ENCODE data around the gene RSPRY1.
A peak's percentile ranks its signal among the peaks of the same experiment; 100 is the strongest.

RSPRY1 gene

GRCh38 chr16:57185945-57186871 lies at the start of gene RSPRY1, which contains the start of gene PSME3IP1:
Gene RSPRY1 (plus strand): TSS chr16:57186329. CDS start chr16:57204659, 18,330 bp downstream.
Gene PSME3IP1 (minus strand): TSS chr16:57186039. CDS start chr16:57173854, 12,185 bp downstream.
- H3K36me3 Mint-ChIP-seq, result peaks cover 35% of the 10 kb centered on the region
- peak within 1 kb of the TSS; percentile 99 for H3K4me3 Mint-ChIP-seq
- peak within 1 kb of the TSS; percentile 99 for H3K27ac Mint-ChIP-seq
- peak; percentile 98 to 100 for DNase-seq (ENCODE audit: low spot score in 2 of 2)
- H3K9me3 Mint-ChIP-seq, result no peaks in the 10 kb centered on the region
- ATAC-seq, result peak; percentile 95
- peaks cover 42% of the 10 kb centered on the region for H3K4me1 Mint-ChIP-seq

- no peak for ATAC-seq
- no peaks in the 10 kb centered on the region for H3K36me3 Mint-ChIP-seq
- no peak overlapping the region for H3K4me3 Mint-ChIP-seq
- peaks cover 80% of the 10 kb centered on the region for H3K4me1 Mint-ChIP-seq
- DNase-seq (ENCODE audit: low spot score in 2 of 2), result no peak
- peak overlapping the region; percentile 86 for H3K27ac Mint-ChIP-seq
- H3K9me3 Mint-ChIP-seq, result no peaks in the 10 kb centered on the region
Measured at GRCh38 chr16:57137043-57137442, 49.1 kb upstream of the RSPRY1 start.

DNA sequence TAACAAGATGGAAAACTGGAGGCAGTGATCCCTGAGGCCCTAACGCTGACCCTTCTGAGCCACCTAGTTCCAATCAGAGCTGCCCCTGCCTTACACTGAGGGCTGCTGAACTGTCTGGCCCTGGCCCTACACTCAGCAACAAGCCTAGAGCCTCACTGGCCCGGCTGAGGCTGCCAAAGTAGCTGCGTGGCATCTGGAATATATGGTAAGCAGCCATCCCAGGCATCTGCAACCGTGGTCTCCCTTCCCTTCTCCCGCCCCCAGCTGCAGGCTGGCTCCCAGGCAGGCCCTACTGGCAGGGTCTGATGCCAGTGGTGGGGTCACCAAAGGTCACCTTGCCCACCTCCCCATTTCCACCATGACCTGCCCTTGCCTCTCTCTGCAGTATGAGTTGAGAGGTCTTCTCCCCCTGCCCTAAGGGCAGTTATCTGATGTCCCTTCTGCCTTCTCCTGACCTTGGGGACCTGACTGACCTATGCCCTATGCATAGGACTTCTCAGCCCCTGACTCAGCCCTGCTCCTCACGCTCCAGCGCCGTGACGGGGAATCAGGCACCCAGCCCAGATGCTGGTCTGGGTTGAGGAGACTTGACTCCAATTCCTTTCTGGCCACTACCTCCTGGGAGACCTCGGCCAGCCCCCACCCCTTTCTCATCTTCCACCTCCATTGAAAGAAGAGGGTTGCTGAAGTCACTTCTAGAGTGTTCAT lies 48.4 kb upstream of the RSPRY1 start:
- ATAC-seq, result no peak
- Mint-ChIP-seq H3K27ac (peak overlapping the region; percentile 86), H3K4me1 (peaks cover 80% of the 10 kb centered on the region), H3K4me3 (no peak overlapping the region), H3K9me3 (no peaks in the 10 kb centered on the region), H3K36me3 (no peaks in the 10 kb centered on the region)
- no peak for DNase-seq (ENCODE audit: low spot score in 2 of 2)

DNA sequence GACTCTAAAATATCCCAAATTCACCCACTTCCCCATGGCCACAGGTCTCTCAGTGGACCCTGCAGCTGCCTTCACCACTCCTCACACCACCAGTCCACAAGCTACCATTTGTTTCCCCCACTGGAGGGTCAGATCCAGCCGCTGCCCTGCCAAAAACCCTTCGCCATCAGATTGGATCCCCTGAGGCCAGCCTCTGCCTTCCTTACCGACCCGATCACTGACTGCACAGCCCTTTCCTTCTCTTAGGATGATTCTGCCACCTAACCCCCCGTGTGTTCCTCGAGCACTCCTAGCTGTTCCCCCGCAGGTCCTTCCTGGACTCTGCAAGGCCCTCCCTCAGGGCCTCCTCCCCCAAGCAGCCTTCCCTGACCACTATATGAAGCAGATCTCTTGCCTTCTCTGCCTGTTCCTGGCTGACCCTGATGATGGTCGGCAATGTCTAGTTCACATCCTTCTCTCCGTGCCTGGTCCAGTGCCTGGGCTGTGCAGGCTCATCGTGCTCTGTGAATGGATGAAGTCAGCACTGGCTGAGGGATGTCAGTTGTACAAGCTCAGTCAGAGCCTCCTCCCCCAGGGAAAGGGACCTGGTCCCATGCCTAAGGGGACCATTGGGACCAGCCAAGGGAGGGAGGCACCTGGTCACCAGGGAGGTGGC lies 47.7 kb upstream of the RSPRY1 start:
- peaks cover 73% of the 10 kb centered on the region for H3K4me1 Mint-ChIP-seq
- H3K4me3 Mint-ChIP-seq, result no peak overlapping the region
- ATAC-seq (no peak), DNase-seq (ENCODE audit: low spot score in 2 of 2) (no peak)
- H3K9me3 Mint-ChIP-seq, result no peaks in the 10 kb centered on the region
- no peaks in the 10 kb centered on the region for H3K36me3 Mint-ChIP-seq
- peak overlapping the region; percentile 86 for H3K27ac Mint-ChIP-seq

- H3K27ac Mint-ChIP-seq, result peak overlapping the region; percentile 57
- H3K4me3 Mint-ChIP-seq, result no peak overlapping the region
- no peaks in the 10 kb centered on the region for H3K9me3 Mint-ChIP-seq
- H3K4me1 Mint-ChIP-seq, result peaks cover 54% of the 10 kb centered on the region
- no peaks in the 10 kb centered on the region for H3K36me3 Mint-ChIP-seq
- ATAC-seq, result no peak
- DNase-seq (ENCODE audit: low spot score in 2 of 2), result no peak
Measured at GRCh38 chr16:57140931-57141668, 45.0 kb upstream of the RSPRY1 start.

- no peaks in the 10 kb centered on the region for H3K9me3 Mint-ChIP-seq
- no peaks in the 10 kb centered on the region for H3K36me3 Mint-ChIP-seq
- DNase-seq (ENCODE audit: low spot score in 2 of 2), result no peak
- peak; percentile 63 for ATAC-seq
- H3K4me3 Mint-ChIP-seq, result no peak overlapping the region
- peaks cover 50% of the 10 kb centered on the region for H3K4me1 Mint-ChIP-seq
- H3K27ac Mint-ChIP-seq, result peak overlapping the region; percentile 57
Measured at GRCh38 chr16:57141822-57142631, 44.1 kb upstream of the RSPRY1 start.

DNA sequence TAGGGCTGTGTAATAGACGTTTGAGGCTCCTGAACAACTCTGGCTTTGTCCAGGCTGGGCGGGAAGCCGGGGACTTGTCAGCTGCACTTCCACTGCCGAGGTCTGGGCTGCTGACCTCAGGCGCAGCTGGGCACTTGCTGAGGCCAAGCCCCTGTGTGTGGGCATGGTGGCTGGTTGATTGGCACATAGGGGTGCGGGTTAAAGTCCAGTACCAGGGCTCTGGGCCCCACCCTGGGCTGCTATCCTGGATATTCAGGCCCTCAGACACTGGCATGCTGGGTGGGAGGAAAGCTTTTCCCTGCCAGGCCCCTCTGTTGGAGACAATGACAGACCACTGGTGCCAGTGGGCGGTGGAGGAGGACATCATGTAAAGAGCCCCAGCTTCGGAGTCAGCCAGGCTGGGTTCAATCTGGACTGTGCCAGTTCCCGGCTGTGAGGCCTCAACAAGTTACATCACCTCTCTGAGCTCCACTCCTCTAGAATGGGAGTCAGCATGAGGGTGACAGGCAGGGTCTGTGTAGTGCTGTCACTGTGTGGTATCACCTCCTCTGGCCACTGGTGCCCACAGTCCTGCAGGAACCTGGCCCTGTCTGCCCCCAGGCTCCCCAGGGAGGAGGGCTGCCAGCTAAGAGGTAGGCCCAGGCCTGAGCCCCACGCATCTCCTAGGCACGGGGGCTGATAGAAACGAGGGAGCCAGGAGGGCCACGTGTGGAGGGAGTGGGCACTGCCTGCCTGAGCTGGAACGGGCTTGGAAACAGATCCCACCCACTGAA lies 42.8 kb upstream of the RSPRY1 start:
- no peak overlapping the region for H3K27ac Mint-ChIP-seq
- no peaks in the 10 kb centered on the region for H3K36me3 Mint-ChIP-seq
- ATAC-seq (no peak), DNase-seq (ENCODE audit: low spot score in 2 of 2) (no peak)
- peaks cover 48% of the 10 kb centered on the region for H3K4me1 Mint-ChIP-seq
- no peaks in the 10 kb centered on the region for H3K9me3 Mint-ChIP-seq
- no peak overlapping the region for H3K4me3 Mint-ChIP-seq

DNA sequence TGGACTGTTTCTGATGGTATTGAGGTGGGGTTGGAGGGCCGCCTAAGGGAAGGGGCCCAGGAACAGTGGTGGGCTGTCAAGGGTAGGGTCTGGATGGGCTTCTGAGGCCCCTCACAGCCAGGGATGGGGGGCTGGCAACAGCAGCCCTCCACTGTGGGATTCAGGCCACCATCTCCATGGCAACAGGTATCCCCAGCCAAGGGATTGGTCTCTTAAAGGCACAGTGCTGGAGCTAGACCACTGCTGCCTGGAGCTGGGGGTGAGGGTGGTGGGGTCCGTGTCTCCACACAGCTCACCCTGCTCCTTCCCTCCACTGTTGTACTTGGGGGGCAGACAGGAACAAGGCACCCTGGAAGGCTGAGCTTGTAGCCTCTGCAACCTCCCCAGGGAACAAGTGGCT lies 42.1 kb upstream of the RSPRY1 start:
- Mint-ChIP-seq H3K4me3 (no peak overlapping the region), H3K9me3 (no peaks in the 10 kb centered on the region), H3K36me3 (no peaks in the 10 kb centered on the region), H3K27ac (no peak overlapping the region), H3K4me1 (peaks cover 41% of the 10 kb centered on the region)
- DNase-seq (ENCODE audit: low spot score in 2 of 2) (no peak), ATAC-seq (no peak)

DNA sequence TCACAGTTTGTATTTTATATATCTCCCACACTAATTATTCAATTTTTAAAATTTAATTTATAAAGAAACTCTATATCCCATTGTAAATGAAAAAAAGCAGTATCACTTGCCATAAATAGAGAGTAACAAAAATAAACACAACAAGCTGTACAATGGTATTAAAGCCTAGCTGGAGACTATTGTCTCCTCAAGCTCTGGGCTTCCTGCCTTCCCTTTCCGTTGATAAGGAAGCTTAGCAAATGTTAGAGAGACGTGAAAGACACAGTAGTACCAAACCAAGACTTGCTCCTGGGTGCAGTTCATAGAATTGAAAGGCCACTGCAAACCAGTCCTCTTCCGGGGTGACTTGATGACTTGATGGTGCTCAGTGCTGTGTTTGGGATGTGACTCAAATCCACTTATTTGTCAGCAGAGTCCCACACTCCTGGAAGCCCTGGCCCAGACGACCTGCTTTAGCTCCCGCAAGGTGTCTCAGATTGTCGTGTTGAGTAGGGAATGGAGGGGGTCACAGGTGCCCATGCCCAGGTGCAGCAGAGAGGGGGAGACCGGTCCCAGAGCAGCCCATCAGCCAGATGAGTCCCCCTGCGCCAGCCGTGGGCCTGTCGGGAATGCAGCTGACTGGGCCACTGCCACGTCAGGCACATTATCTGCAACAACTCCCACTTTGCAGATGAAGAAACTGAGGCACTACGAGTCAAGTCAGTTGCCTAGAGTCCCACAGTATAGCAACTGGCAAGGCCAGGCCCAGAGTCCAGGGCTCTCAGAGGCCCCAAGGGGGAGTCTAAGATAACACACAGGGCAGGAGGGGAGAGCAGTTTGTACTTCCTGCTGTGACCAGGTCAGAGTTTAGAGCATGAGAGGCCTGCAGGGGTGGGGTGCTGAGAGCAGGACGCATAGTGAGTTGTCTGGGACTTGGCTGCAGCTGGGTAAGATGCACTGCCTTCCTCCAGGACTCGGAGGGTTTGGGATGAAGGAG lies 40.8 kb upstream of the RSPRY1 start:
- H3K9me3 Mint-ChIP-seq, result no peaks in the 10 kb centered on the region
- H3K4me3 Mint-ChIP-seq, result no peak overlapping the region
- ATAC-seq, result no peak
- no peaks in the 10 kb centered on the region for H3K36me3 Mint-ChIP-seq
- H3K27ac Mint-ChIP-seq, result no peak overlapping the region
- peaks cover 34% of the 10 kb centered on the region for H3K4me1 Mint-ChIP-seq
- no peak for DNase-seq (ENCODE audit: low spot score in 2 of 2)

- Mint-ChIP-seq H3K36me3 (no peaks in the 10 kb centered on the region), H3K27ac (no peak overlapping the region), H3K4me3 (no peak overlapping the region), H3K9me3 (no peaks in the 10 kb centered on the region), H3K4me1 (peaks cover 28% of the 10 kb centered on the region)
- no peak for ATAC-seq
- no peak for DNase-seq (ENCODE audit: low spot score in 2 of 2)
Measured at GRCh38 chr16:57146040-57146647, 40.0 kb upstream of the RSPRY1 start.

DNA sequence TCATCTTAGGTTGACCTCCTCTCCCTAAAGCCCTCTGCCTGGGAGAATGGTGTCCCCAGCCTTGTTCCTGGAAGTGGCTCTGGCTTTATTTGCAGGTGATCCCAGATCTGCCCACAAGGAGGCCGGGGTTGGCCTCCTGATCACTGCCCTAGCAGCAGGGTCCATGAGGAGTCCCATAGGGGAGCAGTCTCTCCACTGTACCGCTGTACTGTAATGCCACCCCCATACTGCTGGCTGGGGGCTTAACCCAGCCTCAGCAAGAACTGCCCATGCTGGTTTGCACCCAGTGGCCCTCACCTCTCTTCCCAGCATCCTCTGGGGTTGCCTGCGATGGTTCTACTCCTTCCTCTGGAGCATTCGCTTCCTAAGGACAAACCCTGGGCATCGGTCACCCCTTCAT lies 39.4 kb upstream of the RSPRY1 start:
- Mint-ChIP-seq H3K9me3 (no peaks in the 10 kb centered on the region), H3K27ac (no peak overlapping the region), H3K36me3 (no peaks in the 10 kb centered on the region), H3K4me1 (peaks cover 23% of the 10 kb centered on the region), H3K4me3 (no peak overlapping the region)
- ATAC-seq (peak; percentile 22), DNase-seq (ENCODE audit: low spot score in 2 of 2) (no peak)

- peaks cover 14% of the 10 kb centered on the region for H3K4me1 Mint-ChIP-seq
- peaks cover 4% of the 10 kb centered on the region for H3K36me3 Mint-ChIP-seq
- ATAC-seq (no peak), DNase-seq (ENCODE audit: low spot score in 2 of 2) (no peak)
- no peak overlapping the region for H3K4me3 Mint-ChIP-seq
- H3K9me3 Mint-ChIP-seq, result no peaks in the 10 kb centered on the region
- H3K27ac Mint-ChIP-seq, result no peak overlapping the region
Measured at GRCh38 chr16:57147381-57148221, 38.5 kb upstream of the RSPRY1 start.
